ENCODE measurements around the gene TMEM165.

The TMEM165 gene

DNA sequence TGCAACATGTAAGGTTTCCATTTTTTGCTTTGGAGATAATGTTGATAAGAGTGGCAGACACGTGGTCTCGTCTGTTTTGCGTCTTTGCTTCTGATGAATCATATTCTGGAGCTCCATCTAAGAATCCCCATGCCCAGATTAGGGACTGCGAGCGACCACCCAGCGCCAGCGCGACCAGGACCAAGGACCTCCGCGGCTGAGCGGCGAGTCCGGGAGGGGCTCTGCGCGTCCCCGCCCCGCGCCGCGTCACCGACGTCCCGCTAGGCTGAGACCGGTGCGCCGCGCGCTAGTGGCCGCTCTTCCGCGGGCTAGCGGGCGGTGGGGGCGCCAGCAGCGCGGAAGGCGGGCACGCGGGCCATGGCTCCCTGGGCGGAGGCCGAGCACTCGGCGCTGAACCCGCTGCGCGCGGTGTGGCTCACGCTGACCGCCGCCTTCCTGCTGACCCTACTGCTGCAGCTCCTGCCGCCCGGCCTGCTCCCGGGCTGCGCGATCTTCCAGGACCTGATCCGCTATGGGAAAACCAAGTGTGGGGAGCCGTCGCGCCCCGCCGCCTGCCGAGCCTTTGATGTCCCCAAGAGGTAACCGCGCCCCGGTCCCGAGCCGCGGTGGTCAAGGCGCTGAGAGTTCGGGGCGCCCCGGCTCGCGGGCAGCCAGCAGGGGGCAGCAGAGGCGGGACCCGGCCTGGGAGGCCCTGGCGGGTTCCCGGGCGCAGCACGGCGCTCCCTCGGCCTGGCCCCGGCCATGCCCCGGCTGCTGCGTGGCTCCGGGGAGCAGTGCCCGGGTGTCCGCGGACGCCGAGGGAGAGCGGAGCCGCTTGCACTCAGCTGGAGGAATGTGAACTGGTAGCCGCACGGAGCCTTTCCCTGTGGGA is 49.5 kb upstream of the TMEM165 start, which contains the start of gene SRD5A3 (continued):
- TF ChIP-seq, protein P1, sequence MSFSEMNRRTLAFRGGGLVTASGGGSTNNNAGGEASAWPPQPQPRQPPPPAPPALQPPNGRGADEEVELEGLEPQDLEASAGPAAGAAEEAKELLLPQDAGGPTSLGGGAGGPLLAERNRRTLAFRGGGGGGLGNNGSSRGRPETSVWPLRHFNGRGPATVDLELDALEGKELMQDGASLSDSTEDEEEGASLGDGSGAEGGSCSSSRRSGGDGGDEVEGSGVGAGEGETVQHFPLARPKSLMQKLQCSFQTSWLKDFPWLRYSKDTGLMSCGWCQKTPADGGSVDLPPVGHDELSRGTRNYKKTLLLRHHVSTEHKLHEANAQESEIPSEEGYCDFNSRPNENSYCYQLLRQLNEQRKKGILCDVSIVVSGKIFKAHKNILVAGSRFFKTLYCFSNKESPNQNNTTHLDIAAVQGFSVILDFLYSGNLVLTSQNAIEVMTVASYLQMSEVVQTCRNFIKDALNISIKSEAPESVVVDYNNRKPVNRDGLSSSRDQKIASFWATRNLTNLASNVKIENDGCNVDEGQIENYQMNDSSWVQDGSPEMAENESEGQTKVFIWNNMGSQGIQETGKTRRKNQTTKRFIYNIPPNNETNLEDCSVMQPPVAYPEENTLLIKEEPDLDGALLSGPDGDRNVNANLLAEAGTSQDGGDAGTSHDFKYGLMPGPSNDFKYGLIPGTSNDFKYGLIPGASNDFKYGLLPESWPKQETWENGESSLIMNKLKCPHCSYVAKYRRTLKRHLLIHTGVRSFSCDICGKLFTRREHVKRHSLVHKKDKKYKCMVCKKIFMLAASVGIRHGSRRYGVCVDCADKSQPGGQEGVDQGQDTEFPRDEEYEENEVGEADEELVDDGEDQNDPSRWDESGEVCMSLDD (tag by site-specific recombination; IDR thresholded peaks at IDR 0.05), result peak; percentile 86
- TF ChIP-seq ZNF596 (tag by site-specific recombination; IDR thresholded peaks at IDR 0.05) (0 out of 2 replicates have a peak, but pooled peaks have one; percentile 28), ZNF776 (tag by site-specific recombination; IDR thresholded peaks at IDR 0.05; ENCODE audit: borderline replicate concordance) (no peak)

DNA sequence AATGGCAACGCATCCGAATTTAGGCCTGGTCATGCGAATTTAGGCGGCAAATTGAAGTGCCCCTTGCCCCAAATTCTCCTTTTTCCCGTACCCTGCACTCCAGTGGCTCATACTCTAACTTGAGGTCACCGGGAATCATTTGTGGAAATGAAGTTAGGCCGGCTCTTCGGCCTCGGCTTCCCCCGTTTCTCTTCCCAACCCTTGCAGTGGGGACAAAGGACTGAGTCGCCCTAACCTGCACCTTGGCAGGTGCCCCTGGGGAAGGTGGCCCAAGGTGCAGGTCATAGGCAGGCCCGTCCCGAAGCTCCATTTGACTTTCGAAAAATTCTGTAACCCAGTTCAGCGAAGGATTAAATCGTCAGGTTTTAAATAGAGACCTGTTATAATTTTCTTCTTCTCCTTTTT is 48.9 kb upstream of the TMEM165 start:
- Histone ChIP-seq H3K27ac (ENCODE audit: extremely low read depth, low read depth, low read length) (peak overlapping the region; percentile 76; the same call in 1 of the 2 replicates), H3K4me3 (ENCODE audit: low read depth, low read length) (peak overlapping the region; percentile 70), H3K4me1 (ENCODE audit: control insufficient read depth, insufficient read depth, low read length) (no peaks in the 10 kb centered on the region), H3K36me3 (ENCODE audit: control insufficient read depth in 2 of 2, insufficient read depth in 1 of 2, low read length in 2 of 2) (peaks cover 0 to 5% of the 10 kb centered on the region in 2 experiments; a peak in 1 of 3 replicates), H3K9me3 (ENCODE audit: control insufficient read depth, insufficient read depth, low read depth, low read length) (no peaks in the 10 kb centered on the region)
- CTCF ChIA-PET, result interaction anchor here (0.6 to 2.5 kb wide), 7 partner anchors 15 to 376 kb away, joined by 3 to 8 read pairs (median 3); no protein-coding TSS in a partner anchor
- POLR2A ChIA-PET, result interaction anchor here (1.7 kb wide), 1 partner anchor 48 kb away, joined by 8 read pairs; the partner anchor contains the start of gene TMEM165
- TF ChIP-seq, protein P2, sequence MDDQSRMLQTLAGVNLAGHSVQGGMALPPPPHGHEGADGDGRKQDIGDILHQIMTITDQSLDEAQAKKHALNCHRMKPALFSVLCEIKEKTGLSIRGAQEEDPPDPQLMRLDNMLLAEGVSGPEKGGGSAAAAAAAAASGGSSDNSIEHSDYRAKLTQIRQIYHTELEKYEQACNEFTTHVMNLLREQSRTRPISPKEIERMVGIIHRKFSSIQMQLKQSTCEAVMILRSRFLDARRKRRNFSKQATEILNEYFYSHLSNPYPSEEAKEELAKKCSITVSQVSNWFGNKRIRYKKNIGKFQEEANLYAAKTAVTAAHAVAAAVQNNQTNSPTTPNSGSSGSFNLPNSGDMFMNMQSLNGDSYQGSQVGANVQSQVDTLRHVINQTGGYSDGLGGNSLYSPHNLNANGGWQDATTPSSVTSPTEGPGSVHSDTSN (CRISPR knock-in tag; IDR thresholded peaks at IDR 0.05), result no peak
- TF ChIP-seq ZNF335 (tag by site-specific recombination; conservative IDR thresholded peaks at IDR 0.05) (peak; percentile 16; the same call in 1 of the 2 replicates), ZBTB20 (tag by site-specific recombination; IDR thresholded peaks at IDR 0.05) (no peak), MEIS1 (CRISPR knock-in tag; IDR thresholded peaks at IDR 0.05; ENCODE audit: borderline replicate concordance) (no peak)
- TF ChIP-seq, protein P3, sequence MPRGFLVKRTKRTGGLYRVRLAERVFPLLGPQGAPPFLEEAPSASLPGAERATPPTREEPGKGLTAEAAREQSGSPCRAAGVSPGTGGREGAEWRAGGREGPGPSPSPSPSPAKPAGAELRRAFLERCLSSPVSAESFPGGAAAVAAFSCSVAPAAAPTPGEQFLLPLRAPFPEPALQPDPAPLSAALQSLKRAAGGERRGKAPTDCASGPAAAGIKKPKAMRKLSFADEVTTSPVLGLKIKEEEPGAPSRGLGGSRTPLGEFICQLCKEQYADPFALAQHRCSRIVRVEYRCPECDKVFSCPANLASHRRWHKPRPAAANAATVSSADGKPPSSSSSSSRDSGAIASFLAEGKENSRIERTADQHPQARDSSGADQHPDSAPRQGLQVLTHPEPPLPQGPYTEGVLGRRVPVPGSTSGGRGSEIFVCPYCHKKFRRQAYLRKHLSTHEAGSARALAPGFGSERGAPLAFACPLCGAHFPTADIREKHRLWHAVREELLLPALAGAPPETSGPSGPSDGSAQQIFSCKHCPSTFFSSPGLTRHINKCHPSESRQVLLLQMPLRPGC (tag by site-specific recombination; IDR thresholded peaks at IDR 0.05), result no peak

DNA sequence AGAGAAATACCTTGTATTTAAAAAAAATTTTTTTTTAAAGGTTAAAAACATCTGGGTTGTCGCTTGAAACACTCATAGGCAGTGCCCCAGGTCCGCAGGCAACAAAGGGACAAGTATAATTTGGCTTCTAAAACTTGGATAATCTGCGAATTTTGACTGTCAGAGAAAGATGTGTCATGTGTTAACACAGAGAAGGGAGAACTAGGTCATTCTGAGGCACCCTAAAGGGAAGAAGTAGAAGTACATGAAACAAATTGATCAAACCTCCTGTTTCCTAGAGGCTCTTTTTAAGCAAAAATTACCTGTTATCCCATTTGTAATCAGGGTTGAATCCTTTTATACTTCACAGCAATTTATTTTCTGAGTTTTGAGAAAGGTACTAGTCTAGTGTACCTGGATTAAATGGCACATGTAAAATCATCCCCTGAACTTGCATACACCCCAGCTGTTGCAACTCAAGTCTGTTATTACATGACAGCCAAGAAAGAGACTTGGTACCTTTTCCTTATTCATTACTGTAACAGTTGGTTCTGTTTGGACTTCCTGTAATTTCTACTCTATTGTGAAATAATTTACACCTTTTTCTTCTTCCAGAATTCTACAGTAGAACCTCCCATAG is 48.0 kb upstream of the TMEM165 start:
- POLR2A ChIA-PET, result no interaction called here
- H3K4me1 ChIP-seq (ENCODE audit: control insufficient read depth, insufficient read depth, low read length), result no peaks in the 10 kb centered on the region
- CTCF ChIA-PET, result interaction anchor here (0.6 to 1.7 kb wide), 4 partner anchors 14 to 372 kb away, joined by 3 to 5 read pairs (median 3); no protein-coding TSS in a partner anchor
- TF ChIP-seq, protein P4, sequence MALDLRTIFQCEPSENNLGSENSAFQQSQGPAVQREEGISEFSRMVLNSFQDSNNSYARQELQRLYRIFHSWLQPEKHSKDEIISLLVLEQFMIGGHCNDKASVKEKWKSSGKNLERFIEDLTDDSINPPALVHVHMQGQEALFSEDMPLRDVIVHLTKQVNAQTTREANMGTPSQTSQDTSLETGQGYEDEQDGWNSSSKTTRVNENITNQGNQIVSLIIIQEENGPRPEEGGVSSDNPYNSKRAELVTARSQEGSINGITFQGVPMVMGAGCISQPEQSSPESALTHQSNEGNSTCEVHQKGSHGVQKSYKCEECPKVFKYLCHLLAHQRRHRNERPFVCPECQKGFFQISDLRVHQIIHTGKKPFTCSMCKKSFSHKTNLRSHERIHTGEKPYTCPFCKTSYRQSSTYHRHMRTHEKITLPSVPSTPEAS (tag by site-specific recombination; IDR thresholded peaks at IDR 0.05), result no peak
- TF ChIP-seq, protein P5, sequence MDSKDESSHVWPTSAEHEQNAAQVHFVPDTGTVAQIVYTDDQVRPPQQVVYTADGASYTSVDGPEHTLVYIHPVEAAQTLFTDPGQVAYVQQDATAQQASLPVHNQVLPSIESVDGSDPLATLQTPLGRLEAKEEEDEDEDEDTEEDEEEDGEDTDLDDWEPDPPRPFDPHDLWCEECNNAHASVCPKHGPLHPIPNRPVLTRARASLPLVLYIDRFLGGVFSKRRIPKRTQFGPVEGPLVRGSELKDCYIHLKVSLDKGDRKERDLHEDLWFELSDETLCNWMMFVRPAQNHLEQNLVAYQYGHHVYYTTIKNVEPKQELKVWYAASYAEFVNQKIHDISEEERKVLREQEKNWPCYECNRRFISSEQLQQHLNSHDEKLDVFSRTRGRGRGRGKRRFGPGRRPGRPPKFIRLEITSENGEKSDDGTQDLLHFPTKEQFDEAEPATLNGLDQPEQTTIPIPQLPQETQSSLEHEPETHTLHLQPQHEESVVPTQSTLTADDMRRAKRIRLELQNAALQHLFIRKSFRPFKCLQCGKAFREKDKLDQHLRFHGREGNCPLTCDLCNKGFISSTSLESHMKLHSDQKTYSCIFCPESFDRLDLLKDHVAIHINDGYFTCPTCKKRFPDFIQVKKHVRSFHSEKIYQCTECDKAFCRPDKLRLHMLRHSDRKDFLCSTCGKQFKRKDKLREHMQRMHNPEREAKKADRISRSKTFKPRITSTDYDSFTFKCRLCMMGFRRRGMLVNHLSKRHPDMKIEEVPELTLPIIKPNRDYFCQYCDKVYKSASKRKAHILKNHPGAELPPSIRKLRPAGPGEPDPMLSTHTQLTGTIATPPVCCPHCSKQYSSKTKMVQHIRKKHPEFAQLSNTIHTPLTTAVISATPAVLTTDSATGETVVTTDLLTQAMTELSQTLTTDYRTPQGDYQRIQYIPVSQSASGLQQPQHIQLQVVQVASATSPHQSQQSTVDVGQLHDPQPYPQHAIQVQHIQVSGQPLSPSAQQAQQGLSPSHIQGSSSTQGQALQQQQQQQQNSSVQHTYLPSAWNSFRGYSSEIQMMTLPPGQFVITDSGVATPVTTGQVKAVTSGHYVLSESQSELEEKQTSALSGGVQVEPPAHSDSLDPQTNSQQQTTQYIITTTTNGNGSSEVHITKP (tag by site-specific recombination; IDR thresholded peaks at IDR 0.05), result peak; percentile 50
- 0 out of 2 replicates have a peak, but pooled peaks have one; percentile 9 for TF ChIP-seq ZNF660 (tag by site-specific recombination; IDR thresholded peaks at IDR 0.05)
- no peak overlapping the region for H3K4me3 ChIP-seq (ENCODE audit: low read depth, low read length)
- no peak overlapping the region for H3K27ac ChIP-seq (ENCODE audit: extremely low read depth, low read depth, low read length)
- H3K9me3 ChIP-seq (ENCODE audit: control insufficient read depth, insufficient read depth, low read depth, low read length), result no peaks in the 10 kb centered on the region
- peaks cover 0 to 13% of the 10 kb centered on the region in 2 experiments; a peak in 1 of 3 replicates for H3K36me3 ChIP-seq (ENCODE audit: control insufficient read depth in 2 of 2, insufficient read depth in 1 of 2, low read length in 2 of 2)

Measured in HEK293 (cell line).